Gastroesophageal sphincter (tissue), 4 donors: ENCODE data around the gene IFFO2. TPM values are rescaled to one million over a fixed set of nuclear protein-coding genes. Genes with fewer than 3 reads are reported as not detected.
A peak's percentile ranks its signal among the peaks of the same experiment; 100 is the strongest.

Experiments used
- ATAC-seq: fragments of 150-250 bp; one replicate; pipeline ENCODE4 v1.9.1; 2016; ENCODE audit warnings: mild to moderate bottlenecking, moderate library complexity
- H3K27ac ChIP-seq, 4 donors: fragments of 200-600 bp; sonication (generic) in 3 of 4; 1 replicate in 3 of 4; 2 replicates in 1 of 4; pipeline ENCODE4 v1.5.1; 2016 to 2019
- H3K27me3 ChIP-seq: fragments of 200-600 bp; sonication (generic); one replicate; pipeline ENCODE4 v1.5.1; 2019
- H3K36me3 ChIP-seq, 2 donors: fragments of 200-600 bp; sonication (generic); one replicate each; pipeline ENCODE4 v1.5.1; 2019; ENCODE audit warnings: control low read depth in 1 of 2
- H3K4me1 ChIP-seq, 3 donors: fragments of 200-600 bp; sonication (generic); 1 replicate in 2 of 3; 2 replicates in 1 of 3; pipeline ENCODE4 v1.5.1; 2016 to 2019; ENCODE audit warnings: control low read depth in 2 of 3
- H3K4me3 ChIP-seq, 2 donors: fragments of 200-600 bp; sonication (generic); one replicate each; pipeline ENCODE4 v1.5.1; 2019; ENCODE audit warnings: mild to moderate bottlenecking in 1 of 2, moderate library complexity in 1 of 2
- H3K9me3 ChIP-seq, 3 donors: fragments of 200-600 bp; sonication (generic); one replicate each; pipeline ENCODE4 v1.5.1; 2017 to 2019; ENCODE audit warnings: control low read depth in 2 of 3
- CTCF ChIP-seq, 4 experiments: fragments of 200-600 bp in 2 of 4; fragments of 450-650 bp in 2 of 4; sonication (generic) in 1 of 4; IDR thresholded peaks; one replicate each; pipeline ENCODE4 v1.5.1; 2017 to 2019; ENCODE audit warnings: antibody characterized with exemption in 4 of 4, mild to moderate bottlenecking in 2 of 4, moderate library complexity in 2 of 4
- EP300 ChIP-seq: sonication (generic); formaldehyde crosslinking; IDR thresholded peaks from one replicate; pipeline ENCODE4 v1.6.1; 2017; ENCODE audit warnings: antibody characterized with exemption, mild to moderate bottlenecking
- POLR2A ChIP-seq, 2 donors: fragments of 450-650 bp; IDR thresholded peaks; one replicate each; pipeline ENCODE4 v1.6.1; 2017; ENCODE audit warnings: antibody characterized with exemption in 2 of 2, mild to moderate bottlenecking in 2 of 2, moderate library complexity in 1 of 2
- POLR2AphosphoS5 ChIP-seq: sonication (generic); formaldehyde crosslinking; IDR thresholded peaks from one replicate; pipeline ENCODE4 v1.6.1; 2017; ENCODE audit warnings: antibody characterized with exemption
- WGBS, 2 donors: methylation state at CpG; one replicate each; pipeline ENCODE4 v1.1.5; 2018; ENCODE audit warnings: low coverage in 1 of 2; 5-methylcytosine and 5-hydroxymethylcytosine counted together
- total RNA-seq, 4 donors: library from RNA; depleted of rRNA; stranded (reverse); fragments of >200 nt; gene quantifications; one replicate each; pipeline ENCODE4 v1.1.0, GENCODE V29; 2016

The IFFO2 gene
- total RNA-seq, 4 donors from 2014 or later: 9.3 to 18.4 (median 12.7) TPM

DNA sequence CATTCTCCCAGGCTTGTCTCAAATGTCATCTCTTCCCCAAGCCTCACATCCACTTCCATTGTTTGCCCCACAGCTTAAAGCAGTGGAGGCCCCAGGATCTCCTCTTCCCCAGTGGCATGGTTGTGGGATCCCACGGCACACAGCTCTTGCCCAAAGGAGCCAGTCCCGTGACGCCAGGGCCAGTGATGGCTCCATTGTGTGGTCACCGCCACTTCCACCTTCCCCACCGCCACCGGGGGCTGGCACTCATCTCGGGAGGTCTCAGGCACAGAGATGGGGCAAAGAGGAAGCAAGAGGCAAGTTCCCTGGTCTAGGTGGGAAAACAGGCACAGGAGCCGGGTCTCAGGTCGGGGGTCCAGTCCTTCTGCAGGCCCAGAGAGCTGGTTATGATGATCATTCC, 31.2 kb downstream of the IFFO2 start:
- Histone ChIP-seq H3K9me3 (no peaks in the 10 kb centered on the region), H3K4me3 (no peak overlapping the region), H3K27me3 (no peaks in the 10 kb centered on the region), H3K27ac (peak overlapping the region in 2 of 4 donors; percentile 91 to 94), H3K36me3 (peaks cover 0 to 7% of the 10 kb centered on the region in 2 donors), H3K4me1 (peaks cover 6 to 87% (median 48%) of the 10 kb centered on the region in 3 donors)
- TF ChIP-seq CTCF (IDR thresholded peaks at IDR 0.05): no peak
- TF ChIP-seq POLR2AphosphoS5: no peak
- no peak for TF ChIP-seq POLR2A (IDR thresholded peaks at IDR 0.05)
- no peak for ATAC-seq
- WGBS, 2 donors: 100% methylated on average over 1 of the region's 9 CpGs; no CpG with 5 or more reads in 1 of the 2 donors

- WGBS, 2 donors: no CpG with 5 or more reads among the region's 11 CpGs
- H3K36me3 ChIP-seq: peaks cover 0 to 16% of the 10 kb centered on the region in 2 donors
- no peak overlapping the region for H3K4me3 ChIP-seq
- no peak for ATAC-seq
- TF ChIP-seq EP300: no peak
- TF ChIP-seq CTCF (IDR thresholded peaks at IDR 0.05): no peak
- TF ChIP-seq POLR2A (IDR thresholded peaks at IDR 0.05): no peak
- no peak for TF ChIP-seq POLR2AphosphoS5
- peaks cover 6 to 78% (median 48%) of the 10 kb centered on the region in 3 donors for H3K4me1 ChIP-seq
- H3K27ac ChIP-seq: peak overlapping the region in 3 of 4 donors; percentile 86 to 94 (median 91)
- H3K9me3 ChIP-seq: no peaks in the 10 kb centered on the region
- H3K27me3 ChIP-seq: no peaks in the 10 kb centered on the region
Measured at GRCh38 chr1:18924221-18924691, 32.2 kb downstream of the IFFO2 start.

- no peak overlapping the region for H3K4me3 ChIP-seq
- H3K9me3 ChIP-seq: no peaks in the 10 kb centered on the region
- WGBS, 2 donors: 0 to 27% methylated on average over 1 to 5 of the region's 14 CpGs
- H3K36me3 ChIP-seq: peaks cover 0 to 20% of the 10 kb centered on the region in 2 donors
- no peak for ATAC-seq
- H3K4me1 ChIP-seq: peaks cover 6 to 74% (median 44%) of the 10 kb centered on the region in 3 donors
- H3K27ac ChIP-seq: peak overlapping the region in 3 of 4 donors; percentile 86 to 94 (median 91)
- TF ChIP-seq POLR2A (IDR thresholded peaks at IDR 0.05): no peak
- no peaks in the 10 kb centered on the region for H3K27me3 ChIP-seq
Measured at GRCh38 chr1:18923756-18924211, 32.7 kb downstream of the IFFO2 start.

- Histone ChIP-seq H3K4me3 (peak overlapping the region in 1 of 2 donors; percentile 28), H3K4me1 (peaks cover 6 to 67% (median 40%) of the 10 kb centered on the region in 3 donors), H3K9me3 (no peaks in the 10 kb centered on the region), H3K27me3 (no peaks in the 10 kb centered on the region), H3K36me3 (peaks cover 0 to 24% of the 10 kb centered on the region in 2 donors), H3K27ac (peak overlapping the region; percentile 86 to 94 (median 88))
- ATAC-seq: no peak
- 34 to 90% methylated on average over 3 to 5 of the region's 18 CpGs for WGBS, 2 donors
- no peak for TF ChIP-seq CTCF (IDR thresholded peaks at IDR 0.05)
Measured at GRCh38 chr1:18922848-18923755, 33.4 kb downstream of the IFFO2 start.

DNA sequence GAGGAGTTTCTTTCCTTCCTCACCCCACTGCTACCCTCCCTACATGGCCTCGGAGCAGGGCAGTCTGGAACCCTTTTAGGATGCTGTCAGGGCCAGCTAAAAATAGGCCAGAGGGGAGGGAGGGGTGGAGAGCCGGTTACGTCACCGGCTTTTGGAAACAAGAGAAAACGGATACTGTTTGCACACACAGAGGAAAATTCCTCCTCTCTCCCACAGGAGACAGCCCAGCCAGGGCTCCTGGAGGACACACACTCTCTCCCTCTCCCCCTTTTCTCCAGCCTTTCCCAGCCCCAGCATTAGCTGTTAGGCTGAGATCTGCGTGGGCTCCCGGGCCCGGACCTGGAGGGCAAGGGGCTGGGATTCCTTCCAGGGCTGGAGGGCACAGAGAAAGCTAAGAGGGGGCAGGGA, 34.2 kb downstream of the IFFO2 start:
- Histone ChIP-seq H3K4me3 (peak overlapping the region in 1 of 2 donors; percentile 28), H3K27me3 (no peaks in the 10 kb centered on the region), H3K4me1 (peaks cover 6 to 60% (median 35%) of the 10 kb centered on the region in 3 donors), H3K27ac (peak overlapping the region; percentile 86 to 94 (median 88)), H3K9me3 (no peaks in the 10 kb centered on the region), H3K36me3 (peaks cover 0 to 29% of the 10 kb centered on the region in 2 donors)
- TF ChIP-seq CTCF (IDR thresholded peaks at IDR 0.05): peak in 2 of 4 experiments; percentile 46 to 70
- peak; percentile 83 for TF ChIP-seq POLR2AphosphoS5
- no peak for TF ChIP-seq EP300
- peak; percentile 29 to 42 for TF ChIP-seq POLR2A (IDR thresholded peaks at IDR 0.05)
- 0% methylated on average over 4 to 7 of the region's 8 CpGs for WGBS, 2 donors
- peak; percentile 95 for ATAC-seq
